NCI-H82 treated with DMSO at 0.1 percent for 48 hours (cell line): ENCODE results near the gene RUVBL1.

Experiments
- DNase-seq: peaks from one replicate; lab custom pipeline; 2025; ENCODE audit not compliant: unreplicated experiment; lab: John Stamatoyannopoulos, UW

RUVBL1 gene

DNA sequence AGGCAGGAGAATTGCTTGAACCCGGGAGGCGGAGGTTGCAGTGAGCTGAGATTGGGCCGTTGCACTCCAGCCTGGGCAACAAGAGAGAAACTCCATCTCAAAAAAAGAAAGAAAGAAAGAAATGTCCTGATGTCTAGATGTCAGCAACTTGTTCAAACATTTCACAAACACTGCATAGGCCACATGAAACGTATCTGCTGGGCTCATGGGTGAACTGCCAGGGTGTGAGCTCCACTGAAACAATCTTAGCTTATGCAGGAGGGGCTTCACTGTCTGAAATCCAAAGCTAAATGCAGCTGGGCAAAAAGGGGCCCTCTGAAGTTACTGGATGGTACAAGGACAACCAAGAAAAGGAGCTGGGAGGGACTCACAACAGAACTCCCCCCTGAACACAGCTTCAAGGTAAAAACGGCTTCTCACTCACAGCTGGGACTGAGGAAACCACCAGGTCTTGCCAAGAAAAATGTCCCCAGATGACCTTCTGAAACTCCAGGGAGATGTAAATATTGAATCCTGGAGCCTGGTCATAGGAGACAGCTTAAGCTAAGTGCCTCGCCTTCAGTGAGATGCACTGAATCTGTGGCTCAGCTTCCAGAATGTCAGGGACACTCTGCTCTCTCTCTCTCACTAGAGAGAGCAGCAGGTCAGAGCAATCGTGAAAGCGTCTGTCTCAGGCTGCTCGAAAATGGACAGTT is 39.5 kb downstream of the RUVBL1 start:
- no peak for DNase-seq

GRCh38 chr3:128083396-128083795 is 40.2 kb downstream of the RUVBL1 start:
- DNase-seq, result no peak

GRCh38 chr3:128082546-128082945 is 41.1 kb downstream of the RUVBL1 start:
- DNase-seq, result no peak

DNA sequence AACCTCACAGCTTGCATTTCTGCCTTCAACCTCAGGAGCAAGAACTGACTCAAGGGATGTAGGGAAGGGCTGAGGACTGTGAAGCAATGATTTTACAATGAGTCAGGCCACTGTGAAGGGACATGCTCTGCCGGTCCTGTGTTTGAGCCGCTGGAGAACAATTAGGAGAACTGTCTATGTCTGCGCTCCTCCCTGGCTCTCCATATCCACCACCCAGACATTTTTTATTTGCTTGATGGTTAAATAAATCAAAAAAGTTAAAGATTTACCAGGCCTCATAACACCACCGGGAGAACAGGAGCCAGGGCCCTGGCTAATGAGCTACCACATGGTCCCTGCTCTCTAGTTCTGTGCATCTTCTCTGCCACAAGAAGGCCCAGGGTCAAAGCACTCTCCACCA is 41.8 kb downstream of the RUVBL1 start:
- DNase-seq, result no peak

- DNase-seq, result no peak
These were observed 42.4 kb downstream of the RUVBL1 start for GRCh38 chr3:128081226-128081625.

DNA sequence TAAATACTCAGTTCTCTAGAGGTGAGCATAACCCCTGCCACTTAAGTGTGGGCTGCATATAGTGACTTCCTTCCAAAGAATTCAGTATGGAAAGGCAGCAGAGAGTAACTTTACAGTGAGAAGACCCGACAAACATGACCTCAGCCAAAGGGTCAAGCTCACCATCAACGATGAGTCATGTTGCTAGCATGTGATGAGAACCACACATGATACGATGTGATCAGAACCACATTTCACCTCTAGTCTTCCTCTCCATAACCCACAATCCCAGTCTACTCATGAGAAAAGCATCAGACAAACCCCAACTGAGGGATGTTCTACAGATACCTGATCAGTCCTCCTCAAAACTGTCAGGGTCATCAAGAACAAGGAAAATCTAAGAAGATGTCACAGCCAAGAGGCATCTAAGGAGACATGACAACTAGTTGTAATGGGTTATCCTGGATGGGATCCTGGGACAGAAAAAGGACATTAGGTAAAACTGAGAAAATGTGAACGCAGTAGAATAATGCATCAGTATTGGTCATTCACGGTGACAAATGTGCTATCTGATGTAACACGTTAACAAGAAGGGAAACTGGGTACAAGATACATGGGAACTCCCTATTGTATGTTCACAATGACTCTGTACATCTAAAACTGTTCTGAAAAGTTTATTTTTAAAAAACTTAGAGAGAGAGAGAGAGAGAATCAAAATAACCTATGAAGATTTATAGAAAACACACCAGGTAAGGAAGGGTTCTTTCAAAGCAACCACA is 43.1 kb downstream of the RUVBL1 start:
- no peak for DNase-seq

DNA sequence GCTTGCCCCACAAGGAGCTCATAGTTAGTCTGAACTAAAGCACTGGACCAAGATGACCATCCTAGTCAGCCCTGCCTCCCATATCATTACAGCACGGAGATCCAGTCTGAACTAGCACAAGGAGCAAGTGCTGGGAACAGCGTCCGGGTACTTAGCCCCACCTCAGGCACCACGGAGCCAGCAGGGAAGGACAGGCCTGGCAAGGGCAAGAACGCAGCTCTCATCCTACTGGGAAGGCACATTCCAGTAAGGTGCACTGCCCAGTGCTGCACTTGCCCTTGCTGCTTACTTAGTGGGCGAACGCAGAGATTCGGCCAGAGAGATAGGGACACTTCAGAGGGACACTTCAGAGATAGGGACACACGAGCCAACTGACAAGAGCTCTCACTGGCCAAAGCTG is 43.8 kb downstream of the RUVBL1 start:
- DNase-seq, result no peak

- DNase-seq, result no peak
These were observed 44.7 kb downstream of the RUVBL1 start for GRCh38 chr3:128078875-128079274.

GRCh38 chr3:128078322-128078721 is 45.3 kb downstream of the RUVBL1 start:
- no peak for DNase-seq

- DNase-seq, result no peak
These were observed 45.9 kb downstream of the RUVBL1 start for GRCh38 chr3:128077665-128078064.

- DNase-seq, result no peak
These were observed 46.4 kb downstream of the RUVBL1 start for GRCh38 chr3:128077202-128077624.

DNA sequence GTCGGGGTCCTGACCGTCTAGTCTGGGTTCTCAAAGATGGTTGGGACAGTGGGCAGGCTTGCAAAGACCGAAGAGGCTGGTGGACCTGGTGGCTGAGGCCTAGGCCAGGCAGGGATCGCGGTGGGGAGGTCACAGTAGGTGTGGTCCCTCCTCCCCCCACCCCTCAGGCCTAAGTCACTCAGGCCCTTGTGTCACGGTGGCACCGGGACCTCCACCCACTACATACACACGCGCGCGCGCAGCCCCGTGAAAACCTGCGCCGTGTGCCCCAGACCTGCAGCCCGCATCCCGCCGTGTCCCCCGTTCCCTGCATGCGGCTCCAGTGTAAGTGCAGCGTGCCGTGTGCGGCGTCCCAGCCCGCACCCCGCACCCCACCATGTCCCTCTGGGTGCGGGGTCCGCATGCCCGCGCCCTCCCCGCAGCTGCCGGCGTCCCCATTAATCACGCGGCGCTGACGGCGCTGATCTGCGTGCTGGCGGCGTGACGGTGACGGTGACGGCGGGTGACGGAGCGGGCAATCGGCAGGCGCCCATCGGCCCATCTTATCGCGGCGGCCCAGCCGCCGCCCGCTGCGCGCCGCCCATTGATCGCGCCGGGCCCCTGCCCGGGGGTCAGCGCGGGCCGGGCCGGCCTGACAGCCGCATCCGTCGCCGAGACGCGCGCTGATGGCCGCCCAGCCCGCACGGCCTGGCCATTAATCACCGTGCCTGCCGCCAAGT is 47.0 kb downstream of the RUVBL1 start:
- no peak for DNase-seq

DNA sequence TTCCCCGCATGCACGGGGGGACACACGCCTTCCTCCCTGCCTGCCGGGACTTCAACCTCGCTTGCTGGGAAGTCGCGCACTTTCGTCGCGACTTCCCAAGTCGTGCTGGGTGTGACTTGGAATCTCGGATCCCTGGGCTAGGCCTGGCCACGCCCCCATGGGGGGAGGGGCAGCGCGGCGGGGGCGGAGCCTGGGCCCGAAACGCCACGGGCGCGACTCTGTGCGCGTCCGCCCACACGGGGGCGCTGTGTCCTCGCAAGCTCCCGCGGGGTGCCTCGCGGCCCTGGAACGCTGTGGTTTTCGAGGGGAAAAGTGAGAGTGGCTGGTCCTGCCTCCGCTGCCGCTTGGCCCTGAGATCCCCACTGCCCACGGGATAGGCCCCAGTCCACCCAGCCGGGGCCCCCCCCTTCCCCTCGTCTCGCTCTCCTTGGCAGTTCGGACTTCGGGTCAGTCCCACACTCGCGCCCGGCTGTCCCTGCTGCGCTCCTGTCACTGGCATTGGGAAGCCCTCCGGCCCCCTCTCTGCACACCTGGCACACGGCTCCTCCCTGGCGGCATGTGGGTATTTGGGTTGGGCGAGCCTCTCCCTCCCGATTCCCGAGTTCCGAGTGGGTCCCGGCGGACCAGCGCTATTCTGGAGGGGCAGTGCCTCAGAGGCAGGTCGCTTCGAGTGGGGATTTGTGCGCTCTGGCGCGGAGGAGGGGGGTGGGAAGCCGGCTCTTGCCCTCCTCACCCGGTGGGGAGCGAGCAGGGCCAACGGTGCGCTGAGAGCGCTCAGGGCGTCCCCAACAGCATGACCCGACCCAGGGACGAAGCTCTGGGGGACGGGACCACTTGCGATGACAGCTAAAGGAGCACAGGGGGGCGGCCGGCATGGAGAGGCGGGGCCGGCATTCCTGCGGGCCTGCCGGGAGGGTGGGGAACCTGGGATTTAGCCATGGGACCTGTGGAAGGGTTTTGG is 47.8 kb downstream of the RUVBL1 start:
- DNase-seq, result no peak

DNA sequence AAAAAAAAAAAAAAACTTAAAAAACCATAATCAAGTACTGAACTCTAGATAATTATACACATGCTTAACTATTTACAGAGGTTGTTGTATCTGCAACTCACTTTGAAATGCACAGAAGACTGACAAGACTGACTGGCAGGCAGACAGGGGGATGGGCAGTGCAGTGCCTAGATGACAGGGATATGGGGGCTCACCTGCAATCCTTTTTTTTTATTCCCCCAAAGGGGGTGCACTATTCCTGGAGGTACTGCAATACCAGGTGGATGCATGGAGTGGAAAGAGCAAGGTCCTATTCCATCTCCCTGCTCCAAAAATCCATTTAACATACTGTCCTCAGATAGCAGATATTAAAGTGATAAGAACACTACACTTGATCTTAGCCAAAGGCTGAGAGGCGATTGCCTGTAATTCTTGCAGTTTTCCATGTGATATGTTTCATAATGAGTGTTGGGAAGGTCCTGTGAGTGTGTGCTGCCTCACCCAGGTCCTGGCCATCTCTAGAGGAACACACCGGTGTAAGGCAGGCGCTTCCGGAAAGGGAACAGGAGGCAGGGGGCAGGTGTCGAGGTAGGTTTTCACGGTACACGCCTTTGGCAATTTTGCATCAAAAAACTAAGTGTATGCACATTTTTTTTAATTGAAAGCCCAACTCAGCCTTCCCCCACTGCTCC is 48.6 kb downstream of the RUVBL1 start:
- DNase-seq, result no peak

DNA sequence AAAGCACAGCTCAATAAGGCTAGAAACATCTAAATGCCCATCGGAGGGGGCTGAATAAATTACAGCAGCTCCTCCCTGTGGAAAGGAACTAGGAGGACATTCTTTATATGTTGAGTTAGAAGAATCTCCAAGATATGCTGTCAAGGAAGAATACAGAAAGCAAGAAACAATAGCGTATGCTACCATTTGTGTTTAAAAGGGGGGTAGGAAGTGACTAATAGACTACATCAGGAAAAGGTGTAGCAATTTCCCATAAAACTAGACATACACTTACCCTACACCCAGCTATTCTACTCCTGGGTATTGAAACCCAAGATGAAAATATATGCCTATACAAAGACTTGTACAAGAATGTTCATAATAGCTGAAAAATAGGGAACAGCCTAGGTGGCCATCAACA is 49.8 kb downstream of the RUVBL1 start:
- DNase-seq, result no peak

DNA sequence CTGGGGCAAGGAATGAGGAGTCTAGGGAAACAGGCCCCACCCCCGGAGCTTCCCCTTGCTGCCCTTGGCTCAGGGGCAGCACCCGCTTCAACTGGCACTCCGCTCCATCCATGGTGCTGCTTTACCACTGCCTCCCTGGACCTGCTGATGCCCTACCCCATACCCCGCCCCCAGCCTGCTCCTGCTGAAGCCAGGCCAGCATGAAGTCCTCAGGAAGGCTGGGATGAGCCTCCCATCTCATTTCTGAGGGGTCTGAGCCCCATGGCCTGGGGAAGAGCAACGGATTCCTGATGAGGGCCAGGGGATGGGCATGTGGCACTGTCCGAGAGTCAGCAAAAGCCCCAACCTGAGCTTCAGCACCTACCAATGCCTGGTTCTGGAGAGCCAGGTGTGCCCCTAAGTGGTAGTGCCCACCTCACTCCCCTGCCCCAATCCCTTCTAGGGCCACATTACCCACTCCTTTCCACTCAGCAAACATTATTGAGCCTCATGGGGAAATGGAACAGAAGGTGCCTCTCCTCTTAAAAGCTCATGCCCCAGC is 50.4 kb downstream of the RUVBL1 start:
- no peak for DNase-seq

GRCh38 chr3:128072454-128073184 is 51.0 kb downstream of the RUVBL1 start:
- DNase-seq, result no peak

GRCh38 chr3:128071771-128072453 is 51.7 kb downstream of the RUVBL1 start:
- no peak for DNase-seq
